Mesendoderm (in vitro differentiated cells): ENCODE measurements around the gene THSD7B.

Experiments
- DNase-seq: peaks from one replicate; pipeline ENCODE4 v3.0.0; 2013
- H2AK5ac ChIP-seq: 2 replicates; pipeline ENCODE4 v1.6.1; 2013; ENCODE audit warnings: low read length, inconsistent platforms
- H2BK120ac ChIP-seq: 2 replicates; pipeline ENCODE4 v1.6.1; 2013; ENCODE audit warnings: low read depth, mild to moderate bottlenecking, low read length, moderate library complexity, mixed read lengths
- H2BK15ac ChIP-seq: replicated peaks from 2 replicates; pipeline ENCODE4 v1.6.1; 2013; ENCODE audit warnings: low read depth, mild to moderate bottlenecking, moderate library complexity
- H2BK5ac ChIP-seq: 2 replicates; pipeline ENCODE4 v1.6.1; 2013; ENCODE audit warnings: low read length, inconsistent platforms
- H3K18ac ChIP-seq: 2 replicates; pipeline ENCODE4 v1.6.1; 2013; ENCODE audit warnings: mild to moderate bottlenecking, low read length, mixed read lengths
- H3K23ac ChIP-seq: one replicate; pipeline ENCODE4 v1.6.1; 2013; ENCODE audit warnings: low read length
- H3K27ac ChIP-seq: 2 replicates; pipeline ENCODE4 v1.5.1; 2013; ENCODE audit warnings: low read depth, mild to moderate bottlenecking, inconsistent platforms, low read length, moderate library complexity
- H3K27me3 ChIP-seq: 2 replicates; pipeline ENCODE4 v1.6.1; 2013; ENCODE audit warnings: low read length, control low read depth, mild to moderate bottlenecking, inconsistent platforms; ENCODE audit not compliant: insufficient read depth, poor library complexity
- H3K36me3 ChIP-seq: 2 replicates; pipeline ENCODE4 v1.6.1; 2013; ENCODE audit warnings: low read length, inconsistent platforms; ENCODE audit not compliant: control insufficient read depth, insufficient read depth
- H3K4ac ChIP-seq: one replicate; pipeline ENCODE4 v1.6.1; 2013; ENCODE audit warnings: low read depth, mild to moderate bottlenecking, low read length, moderate library complexity
- H3K4me1 ChIP-seq: 2 replicates; pipeline ENCODE4 v1.6.1; 2013; ENCODE audit warnings: low read depth, low read length, inconsistent platforms; ENCODE audit not compliant: control insufficient read depth
- H3K4me2 ChIP-seq: 2 replicates; pipeline ENCODE4 v1.6.1; 2013; ENCODE audit warnings: low read length
- H3K4me3 ChIP-seq: 2 replicates; pipeline ENCODE4 v1.5.1; 2013; ENCODE audit warnings: mild to moderate bottlenecking, low read length
- H3K56ac ChIP-seq: one replicate; pipeline ENCODE4 v1.6.1; 2013; ENCODE audit warnings: low read length
- H3K79me1 ChIP-seq: 2 replicates; pipeline ENCODE4 v1.6.1; 2013; ENCODE audit warnings: low read length, inconsistent platforms
- H3K79me2 ChIP-seq: 2 replicates; pipeline ENCODE4 v1.6.1; 2013; ENCODE audit warnings: mild to moderate bottlenecking, low read length; ENCODE audit not compliant: control insufficient read depth, insufficient read depth
- H3K9ac ChIP-seq: 2 replicates; pipeline ENCODE4 v1.6.1; 2013; ENCODE audit warnings: low read length, inconsistent platforms
- H4K5ac ChIP-seq: one replicate; pipeline ENCODE4 v1.6.1; 2013; ENCODE audit warnings: low read length
- H4K8ac ChIP-seq: one replicate; pipeline ENCODE4 v1.6.1; 2013; ENCODE audit warnings: low read depth, mild to moderate bottlenecking, control low read depth, low read length, moderate library complexity
- WGBS: extraction: QIAGEN DNeasy Blood & Tissue Kit; methylation state at CpG from one replicate; pipeline ENCODE4 v1.1.7; 2013; ENCODE audit warnings: low lambda C conversion rate, missing lambda C conversion rate; ENCODE audit not compliant: insufficient coverage; ENCODE audit errors: extremely low coverage; 5-methylcytosine and 5-hydroxymethylcytosine counted together

Gene THSD7B

DNA sequence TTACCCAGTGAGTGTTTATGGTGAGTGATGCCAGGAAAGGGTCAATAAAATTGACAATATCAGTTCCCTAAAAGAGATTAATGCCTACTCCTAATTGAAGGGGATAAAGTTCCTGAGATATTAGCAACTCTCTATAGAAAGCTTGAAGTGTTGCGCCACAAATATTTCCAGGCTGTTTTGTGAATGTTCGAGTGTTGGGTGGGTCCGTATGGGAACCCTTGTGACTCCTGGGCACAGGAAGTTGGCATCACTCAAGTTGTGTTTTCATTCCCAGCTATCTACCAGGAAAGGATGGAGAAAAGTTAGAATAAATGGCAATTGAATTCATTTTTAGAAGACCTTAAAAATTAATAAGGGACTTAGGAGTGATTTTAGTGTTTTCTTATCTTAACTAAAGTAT, 472.7 kb downstream of the THSD7B start:
- H3K23ac ChIP-seq: no peak overlapping the region
- no peak for DNase-seq
- no peak overlapping the region for H2AK5ac ChIP-seq
- no peak overlapping the region for H3K18ac ChIP-seq
- no peak overlapping the region for H3K9ac ChIP-seq
- H3K36me3 ChIP-seq: no peaks in the 10 kb centered on the region
- H2BK15ac ChIP-seq: no peak overlapping the region
- H3K79me1 ChIP-seq: no peaks in the 10 kb centered on the region
- no peak overlapping the region for H3K4me2 ChIP-seq
- no peak overlapping the region for H2BK5ac ChIP-seq
- no peaks in the 10 kb centered on the region for H3K27me3 ChIP-seq
- H4K5ac ChIP-seq: no peak overlapping the region
- no CpG with 5 or more reads among the region's 3 CpGs for WGBS
- no peak overlapping the region for H3K4me3 ChIP-seq
- no peak overlapping the region for H3K56ac ChIP-seq
- no peaks in the 10 kb centered on the region for H3K79me2 ChIP-seq
- H3K4ac ChIP-seq: no peak overlapping the region
- no peak overlapping the region for H4K8ac ChIP-seq
- H3K27ac ChIP-seq: no peak overlapping the region
- no peaks in the 10 kb centered on the region for H3K4me1 ChIP-seq
- no peak overlapping the region for H2BK120ac ChIP-seq

DNA sequence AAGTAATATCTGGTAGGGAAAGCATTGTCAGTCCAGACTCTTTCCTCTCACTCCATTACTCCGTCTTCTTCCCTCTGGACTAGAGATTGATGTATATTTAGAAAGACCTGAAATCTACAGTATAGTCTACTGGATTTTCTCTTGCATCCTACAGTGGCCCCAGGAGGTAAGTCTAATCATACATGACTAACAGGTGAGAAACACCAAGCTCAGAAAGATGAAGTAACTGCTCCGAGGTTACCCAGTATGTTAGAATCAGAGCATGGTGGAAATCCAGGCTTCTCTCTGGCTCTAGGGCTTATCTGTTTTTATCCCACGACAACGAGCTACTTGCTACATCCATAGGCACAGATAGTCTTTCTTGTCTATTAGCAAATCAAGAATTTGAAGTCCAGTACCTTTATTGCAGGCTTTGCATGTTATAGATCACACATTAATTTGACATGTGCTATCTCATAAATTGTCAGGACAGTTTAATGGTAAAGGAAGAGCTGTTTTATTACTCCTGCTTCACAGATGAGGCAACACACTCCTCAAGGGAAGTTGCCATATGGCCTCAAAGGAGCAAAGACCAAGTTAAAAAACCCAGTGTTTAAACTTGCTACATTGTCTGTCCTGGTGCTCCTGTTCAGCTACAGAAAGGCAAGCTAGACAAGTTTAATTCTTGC, 484.3 kb downstream of the THSD7B start:
- Histone ChIP-seq H3K79me2 (no peaks in the 10 kb centered on the region), H3K23ac (no peak overlapping the region), H3K27me3 (no peaks in the 10 kb centered on the region), H2BK15ac (no peak overlapping the region), H3K36me3 (no peaks in the 10 kb centered on the region), H3K56ac (no peak overlapping the region), H2BK5ac (no peak overlapping the region), H4K5ac (no peak overlapping the region), H4K8ac (no peak overlapping the region), H3K4me3 (no peak overlapping the region), H2BK120ac (no peak overlapping the region), H3K4me1 (no peaks in the 10 kb centered on the region), H3K18ac (no peak overlapping the region), H3K9ac (no peak overlapping the region), H3K79me1 (no peaks in the 10 kb centered on the region), H3K27ac (no peak overlapping the region), H3K4ac (no peak overlapping the region), H2AK5ac (no peak overlapping the region), H3K4me2 (no peak overlapping the region)
- no CpG with 5 or more reads among the region's 4 CpGs for whole genome bisulfite sequencing
- DNase-seq: no peak

DNA sequence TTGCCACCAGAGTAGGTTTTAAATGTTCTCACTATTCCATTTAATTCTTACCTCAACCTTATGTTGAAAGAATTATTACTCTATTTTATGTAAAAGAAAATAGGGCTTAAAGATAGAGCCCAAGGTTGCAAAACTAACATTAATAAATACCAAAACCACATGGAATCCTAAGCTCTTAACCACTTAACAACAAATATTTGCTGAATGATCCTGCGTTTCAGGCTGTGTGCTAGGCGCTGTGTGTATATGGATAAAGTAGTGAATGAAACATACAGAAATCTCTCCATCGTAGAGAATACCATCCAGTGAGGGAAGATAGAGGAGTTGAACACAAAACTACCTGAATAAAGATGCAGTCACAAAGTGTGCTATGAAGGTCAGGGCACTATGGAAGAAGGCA, 485.1 kb downstream of the THSD7B start:
- Histone ChIP-seq H3K9ac (no peak overlapping the region), H3K4me1 (no peaks in the 10 kb centered on the region), H2BK5ac (no peak overlapping the region), H3K79me2 (no peaks in the 10 kb centered on the region), H3K79me1 (no peaks in the 10 kb centered on the region), H3K27ac (no peak overlapping the region), H2BK15ac (no peak overlapping the region), H2BK120ac (no peak overlapping the region), H3K4ac (no peak overlapping the region), H3K56ac (no peak overlapping the region), H3K4me2 (no peak overlapping the region), H3K23ac (no peak overlapping the region), H3K4me3 (no peak overlapping the region), H2AK5ac (no peak overlapping the region), H3K36me3 (no peaks in the 10 kb centered on the region), H3K18ac (no peak overlapping the region), H3K27me3 (no peaks in the 10 kb centered on the region), H4K5ac (no peak overlapping the region), H4K8ac (no peak overlapping the region)
- WGBS: no CpG with 5 or more reads among the region's 3 CpGs
- DNase-seq: no peak

DNA sequence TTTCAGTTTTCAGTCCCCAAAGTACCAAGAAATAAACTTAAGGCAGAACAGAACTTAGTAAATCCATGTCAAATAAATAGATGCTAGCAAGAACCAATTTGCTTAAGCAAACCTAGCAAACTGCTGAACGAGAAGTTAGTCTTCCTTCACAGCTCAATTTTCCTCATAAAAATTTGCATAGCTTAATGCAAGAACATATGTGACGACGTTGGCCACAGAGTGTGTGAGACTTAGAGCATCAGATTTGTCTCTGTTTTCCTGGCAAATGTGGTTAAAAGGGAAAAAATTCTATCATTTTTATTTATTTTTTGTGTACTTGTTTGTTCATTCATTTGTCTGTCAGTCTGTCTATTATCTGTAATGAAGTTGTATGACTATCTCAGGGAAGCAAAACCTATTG, 485.7 kb downstream of the THSD7B start:
- Histone ChIP-seq H3K4me3 (no peak overlapping the region), H3K9ac (no peak overlapping the region), H3K27me3 (no peaks in the 10 kb centered on the region), H3K79me2 (no peaks in the 10 kb centered on the region), H3K4me2 (no peak overlapping the region), H3K4me1 (no peaks in the 10 kb centered on the region), H3K23ac (no peak overlapping the region), H4K5ac (no peak overlapping the region), H3K18ac (no peak overlapping the region), H2BK120ac (no peak overlapping the region), H3K27ac (no peak overlapping the region), H4K8ac (no peak overlapping the region), H2AK5ac (no peak overlapping the region), H2BK5ac (no peak overlapping the region), H3K79me1 (no peaks in the 10 kb centered on the region), H3K4ac (no peak overlapping the region), H3K56ac (no peak overlapping the region), H2BK15ac (no peak overlapping the region), H3K36me3 (no peaks in the 10 kb centered on the region)
- no CpG with 5 or more reads among the region's 3 CpGs for WGBS
- no peak for DNase-seq

GRCh38 chr2:137252934-137253333, 487.6 kb downstream of the THSD7B start:
- H4K8ac ChIP-seq: no peak overlapping the region
- H3K27ac ChIP-seq: no peak overlapping the region
- H3K56ac ChIP-seq: no peak overlapping the region
- H3K36me3 ChIP-seq: no peaks in the 10 kb centered on the region
- no peak overlapping the region for H4K5ac ChIP-seq
- H3K4me2 ChIP-seq: no peak overlapping the region
- no peaks in the 10 kb centered on the region for H3K27me3 ChIP-seq
- H2BK5ac ChIP-seq: no peak overlapping the region
- no peak overlapping the region for H2BK120ac ChIP-seq
- no peak for DNase-seq
- no peak overlapping the region for H3K4me3 ChIP-seq
- H3K4me1 ChIP-seq: no peaks in the 10 kb centered on the region
- no peaks in the 10 kb centered on the region for H3K79me2 ChIP-seq
- H3K18ac ChIP-seq: no peak overlapping the region
- H3K4ac ChIP-seq: no peak overlapping the region
- H3K9ac ChIP-seq: no peak overlapping the region
- H3K79me1 ChIP-seq: no peaks in the 10 kb centered on the region
- no peak overlapping the region for H3K23ac ChIP-seq
- H2BK15ac ChIP-seq: no peak overlapping the region
- H2AK5ac ChIP-seq: no peak overlapping the region

GRCh38 chr2:137254052-137254451, 488.7 kb downstream of the THSD7B start:
- Histone ChIP-seq H3K9ac (no peak overlapping the region), H3K18ac (no peak overlapping the region), H2AK5ac (no peak overlapping the region), H3K4me2 (no peak overlapping the region), H3K4ac (no peak overlapping the region), H3K27ac (no peak overlapping the region), H2BK5ac (no peak overlapping the region), H3K4me3 (no peak overlapping the region), H3K23ac (no peak overlapping the region), H3K79me1 (no peaks in the 10 kb centered on the region), H2BK15ac (no peak overlapping the region), H3K56ac (no peak overlapping the region), H2BK120ac (no peak overlapping the region), H4K5ac (no peak overlapping the region), H3K79me2 (no peaks in the 10 kb centered on the region), H3K4me1 (no peaks in the 10 kb centered on the region), H3K27me3 (no peaks in the 10 kb centered on the region), H4K8ac (no peak overlapping the region), H3K36me3 (no peaks in the 10 kb centered on the region)
- no CpG with 5 or more reads among the region's 1 CpG for WGBS
- no peak for DNase-seq
